IMR-90 (cell line): ENCODE data around the gene LMO4.

ENCODE experiments used
- BHLHE40 ChIP-seq: fragments of 150-350 bp; IDR thresholded peaks from 2 replicates; pipeline ENCODE4 v1.6.1; 2016; ENCODE audit warnings: mild to moderate bottlenecking, low read depth, low read length
- CEBPB ChIP-seq: IDR thresholded peaks from 2 replicates; pipeline ENCODE4 v1.6.1; 2012; ENCODE audit warnings: low read depth, low read length, improper control_type of control experiment
- CTCF ChIP-seq: conservative IDR thresholded peaks from 2 replicates; pipeline ENCODE4 v1.5.1; 2012; ENCODE audit warnings: mild to moderate bottlenecking, low read depth, low read length, improper control_type of control experiment
- MAZ ChIP-seq: IDR thresholded peaks from 2 replicates; pipeline ENCODE4 v1.6.1; 2012; ENCODE audit warnings: low read depth, mild to moderate bottlenecking, low read length, improper control_type of control experiment, moderate library complexity, borderline replicate concordance
- POLR2A ChIP-seq: IDR thresholded peaks from 2 replicates; pipeline ENCODE4 v1.6.1; 2012; ENCODE audit warnings: mild to moderate bottlenecking, low read depth, low read length
- RCOR1 ChIP-seq: IDR thresholded peaks from 2 replicates; pipeline ENCODE4 v1.6.1; 2012; ENCODE audit warnings: mild to moderate bottlenecking, low read length, improper control_type of control experiment; ENCODE audit not compliant: insufficient replicate concordance
- RFX5 ChIP-seq: IDR thresholded peaks from 2 replicates; pipeline ENCODE4 v1.8.0; 2012; ENCODE audit warnings: low read depth, mild to moderate bottlenecking, low read length, moderate library complexity
- SMC3 ChIP-seq: fragments of 150-350 bp; IDR thresholded peaks from 2 replicates; pipeline ENCODE4 v1.6.1; 2016; ENCODE audit warnings: low read depth, mild to moderate bottlenecking, antibody characterized with exemption, low read length, moderate library complexity

DNA sequence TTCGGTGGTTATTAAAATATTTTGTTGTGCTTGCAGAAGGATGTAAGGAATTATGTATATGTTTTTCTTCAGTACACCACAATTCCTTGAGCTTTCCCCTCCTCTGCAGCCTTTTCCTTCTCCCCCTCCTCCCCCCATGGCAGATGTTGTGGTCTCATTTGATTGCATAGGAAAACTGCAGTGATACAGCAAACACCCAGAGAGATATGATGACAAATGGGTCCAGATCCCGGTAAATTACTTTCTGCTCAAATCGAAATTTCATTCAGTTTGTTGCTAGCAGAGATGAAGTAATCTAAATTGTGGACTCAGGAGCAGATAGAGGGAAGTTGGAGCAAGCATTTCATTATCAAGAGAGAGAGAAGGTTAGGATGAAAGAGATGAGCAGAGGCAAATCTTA lies 9.9 kb downstream of the LMO4 start:
- no peak for TF ChIP-seq MAZ
- no peak for TF ChIP-seq CTCF
- no peak for TF ChIP-seq BHLHE40
- no peak for TF ChIP-seq CEBPB
- TF ChIP-seq RCOR1: no peak
- no peak for TF ChIP-seq SMC3
- TF ChIP-seq POLR2A: no peak
- no peak for TF ChIP-seq RFX5
